DND-41 (cell line): ENCODE data around the gene ARHGEF17.

Experiments
- ATAC-seq: fragments of 200-7000 bp; cut with Tn5 transposase; 3 replicates; pipeline ENCODE4 v1.9.1; 2021; ENCODE audit warnings: low read depth; ENCODE audit not compliant: insufficient read depth
- DNase-seq: peaks from one replicate; pipeline ENCODE4 v3.0.0-alpha.2; 2020
- H2AFZ ChIP-seq: 2 replicates; pipeline ENCODE4 v1.6.0; 2012; ENCODE audit warnings: low read depth, low read length
- H3K27ac ChIP-seq: 2 replicates; pipeline ENCODE4 v1.5.1; 2012; ENCODE audit warnings: low read length, inconsistent platforms
- H3K27me3 ChIP-seq: fragments of 200-600 bp; sonication (generic); 2 replicates; pipeline ENCODE4 v1.6.0; 2012; ENCODE audit warnings: low read length, mild to moderate bottlenecking, inconsistent platforms; ENCODE audit not compliant: insufficient read depth, poor library complexity
- H3K36me3 ChIP-seq: 2 replicates; pipeline ENCODE4 v1.5.1; 2012; ENCODE audit warnings: low read length, inconsistent platforms; ENCODE audit not compliant: insufficient read depth
- H3K4me1 ChIP-seq: 2 replicates; pipeline ENCODE4 v1.5.1; 2012; ENCODE audit warnings: mild to moderate bottlenecking, low read length; ENCODE audit not compliant: insufficient read depth
- H3K4me2 ChIP-seq: 2 replicates; pipeline ENCODE4 v1.6.0; 2012; ENCODE audit warnings: mild to moderate bottlenecking, moderate library complexity, low read length, inconsistent platforms; ENCODE audit not compliant: insufficient read depth
- H3K4me3 ChIP-seq, 2 experiments: fragments of 200-600 bp in 1 of 2; shearing (Covaris generic) in 1 of 2; 2 replicates each; pipeline ENCODE4 v1.5.1; 2012 to 2016; ENCODE audit warnings: inconsistent platforms in 2 of 2, low read length in 2 of 2, mild to moderate bottlenecking in 2 of 2, low read depth in 1 of 2, moderate library complexity in 1 of 2
- H3K79me2 ChIP-seq: 2 replicates; pipeline ENCODE4 v1.6.0; 2012; ENCODE audit warnings: low read length, inconsistent platforms; ENCODE audit not compliant: insufficient read depth
- H3K9ac ChIP-seq: 2 replicates; pipeline ENCODE4 v1.6.0; 2012; ENCODE audit warnings: low read depth, mild to moderate bottlenecking, inconsistent platforms, low read length, moderate library complexity
- H3K9me3 ChIP-seq: 2 replicates; pipeline ENCODE4 v1.5.1; 2012; ENCODE audit warnings: low read length, moderate library complexity, mild to moderate bottlenecking, inconsistent platforms; ENCODE audit not compliant: insufficient read depth, severe bottlenecking
- H4K20me1 ChIP-seq: 2 replicates; pipeline ENCODE4 v1.6.0; 2012; ENCODE audit warnings: low read length; ENCODE audit not compliant: insufficient read depth
- EZH2 ChIP-seq: IDR thresholded peaks from 3 replicates; pipeline ENCODE4 v1.6.1; 2012; ENCODE audit warnings: borderline replicate concordance, low read depth, mild to moderate bottlenecking, moderate library complexity, low read length, inconsistent platforms; ENCODE audit not compliant: severe bottlenecking
- TF ChIP-seq, protein P1 (sequence below): IDR thresholded peaks from 2 replicates; pipeline ENCODE4 v1.5.1; 2012; ENCODE audit warnings: borderline replicate concordance, low read length, moderate library complexity, mild to moderate bottlenecking; ENCODE audit not compliant: poor library complexity, severe bottlenecking; ENCODE audit errors: extremely low read depth

The ARHGEF17 gene

DNA sequence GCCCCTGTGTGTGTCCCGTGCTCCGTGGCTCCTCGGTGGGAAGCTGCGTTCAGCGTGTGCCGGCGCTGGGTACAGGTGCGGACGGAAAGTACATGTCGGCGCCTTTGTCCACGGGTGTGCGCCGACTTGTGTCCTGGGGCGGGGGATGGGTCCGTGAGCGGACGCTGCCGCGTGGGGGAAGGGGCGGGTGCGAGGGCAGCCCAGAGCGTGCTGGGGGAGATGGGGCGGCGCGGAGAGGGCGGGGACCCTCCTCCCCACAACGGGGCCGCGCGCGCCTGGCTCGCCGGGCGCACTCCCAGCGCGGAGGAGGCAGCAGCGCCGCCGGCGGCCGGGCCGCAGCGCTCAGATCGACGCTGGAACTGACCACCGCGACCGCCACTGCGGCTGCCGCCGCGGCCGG, 34.6 kb downstream of the ARHGEF17 start:
- DNase-seq = no peak
- TF ChIP-seq EZH2 = no peak
- TF ChIP-seq, protein P1, sequence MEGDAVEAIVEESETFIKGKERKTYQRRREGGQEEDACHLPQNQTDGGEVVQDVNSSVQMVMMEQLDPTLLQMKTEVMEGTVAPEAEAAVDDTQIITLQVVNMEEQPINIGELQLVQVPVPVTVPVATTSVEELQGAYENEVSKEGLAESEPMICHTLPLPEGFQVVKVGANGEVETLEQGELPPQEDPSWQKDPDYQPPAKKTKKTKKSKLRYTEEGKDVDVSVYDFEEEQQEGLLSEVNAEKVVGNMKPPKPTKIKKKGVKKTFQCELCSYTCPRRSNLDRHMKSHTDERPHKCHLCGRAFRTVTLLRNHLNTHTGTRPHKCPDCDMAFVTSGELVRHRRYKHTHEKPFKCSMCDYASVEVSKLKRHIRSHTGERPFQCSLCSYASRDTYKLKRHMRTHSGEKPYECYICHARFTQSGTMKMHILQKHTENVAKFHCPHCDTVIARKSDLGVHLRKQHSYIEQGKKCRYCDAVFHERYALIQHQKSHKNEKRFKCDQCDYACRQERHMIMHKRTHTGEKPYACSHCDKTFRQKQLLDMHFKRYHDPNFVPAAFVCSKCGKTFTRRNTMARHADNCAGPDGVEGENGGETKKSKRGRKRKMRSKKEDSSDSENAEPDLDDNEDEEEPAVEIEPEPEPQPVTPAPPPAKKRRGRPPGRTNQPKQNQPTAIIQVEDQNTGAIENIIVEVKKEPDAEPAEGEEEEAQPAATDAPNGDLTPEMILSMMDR = no peak
- H2AFZ ChIP-seq = no peak overlapping the region

DNA sequence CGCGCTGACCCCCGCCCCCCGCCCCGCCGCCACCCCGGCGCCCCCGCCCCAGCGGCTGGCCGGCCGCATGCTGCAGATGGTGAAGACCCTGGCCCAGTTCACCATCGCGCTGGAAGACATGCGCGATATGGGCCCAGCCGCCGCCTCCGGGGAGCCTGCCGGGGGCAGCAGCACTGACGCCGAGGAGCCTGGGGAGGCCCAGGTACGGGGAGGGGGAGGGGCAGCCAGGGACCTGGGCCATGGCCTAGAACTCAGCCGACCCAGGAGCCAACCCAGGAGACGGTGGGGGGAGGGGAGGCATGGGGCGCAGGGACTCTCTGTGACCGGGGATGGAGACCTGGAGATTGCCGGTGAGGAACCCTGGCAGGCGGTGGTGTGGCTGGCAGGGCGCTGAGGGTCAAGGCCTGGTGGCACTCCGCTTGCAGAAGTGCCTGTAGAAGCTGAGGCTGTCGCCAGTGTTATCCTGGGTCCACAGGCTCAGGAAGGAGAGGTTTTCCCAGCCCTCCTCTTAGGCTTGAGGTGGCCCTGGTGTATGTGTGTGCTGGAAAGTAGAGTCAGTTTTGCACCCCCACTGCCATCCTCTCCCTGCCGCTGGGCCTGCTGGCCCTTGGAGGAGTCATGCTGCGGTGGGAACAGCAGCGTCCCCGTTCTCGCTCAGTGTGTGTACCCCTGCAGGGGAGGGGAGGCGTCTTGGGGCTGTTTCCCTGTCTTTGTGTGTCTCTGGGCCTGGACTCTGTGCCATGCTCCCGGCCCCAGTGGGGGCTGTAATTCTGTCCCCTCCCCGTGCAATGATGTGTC, 35.2 kb downstream of the ARHGEF17 start:
- Histone ChIP-seq H3K4me2 (no peak overlapping the region), H3K4me3 (no peak overlapping the region), H3K9me3 (no peaks in the 10 kb centered on the region), H3K9ac (no peak overlapping the region), H2AFZ (no peak overlapping the region), H4K20me1 (0 out of 2 replicates have a peak, but pooled peaks cover 5% of the 10 kb centered on the region), H3K27me3 (no peaks in the 10 kb centered on the region), H3K79me2 (no peaks in the 10 kb centered on the region), H3K4me1 (no peaks in the 10 kb centered on the region), H3K36me3 (no peaks in the 10 kb centered on the region), H3K27ac (no peak overlapping the region)
- no peak for DNase-seq
- TF ChIP-seq, protein P1 = no peak
- no peak for TF ChIP-seq EZH2
- ATAC-seq = no peak

More for the DNA sequence above, 34.6 kb downstream of the ARHGEF17 start:
- no peaks in the 10 kb centered on the region for H3K27me3 ChIP-seq
- H3K4me2 ChIP-seq = no peak overlapping the region
- no peaks in the 10 kb centered on the region for H3K36me3 ChIP-seq
- no peak overlapping the region for H3K27ac ChIP-seq
- H3K4me1 ChIP-seq = no peaks in the 10 kb centered on the region
- H4K20me1 ChIP-seq = 0 out of 2 replicates have a peak, but pooled peaks cover 5% of the 10 kb centered on the region
- no peak overlapping the region for H3K4me3 ChIP-seq
- no peaks in the 10 kb centered on the region for H3K79me2 ChIP-seq
- H3K9me3 ChIP-seq = no peaks in the 10 kb centered on the region
- no peak overlapping the region for H3K9ac ChIP-seq
- ATAC-seq = no peak

GRCh38 chr11:73344191-73344607, 36.1 kb downstream of the ARHGEF17 start:
- Histone ChIP-seq H3K27ac (no peak overlapping the region), H3K79me2 (no peaks in the 10 kb centered on the region), H3K36me3 (no peaks in the 10 kb centered on the region), H3K4me2 (no peak overlapping the region), H3K9me3 (no peaks in the 10 kb centered on the region), H3K27me3 (no peaks in the 10 kb centered on the region), H3K4me1 (no peaks in the 10 kb centered on the region), H2AFZ (no peak overlapping the region), H3K9ac (no peak overlapping the region), H4K20me1 (0 out of 2 replicates have a peak, but pooled peaks cover 5% of the 10 kb centered on the region), H3K4me3 (no peak overlapping the region)
- TF ChIP-seq, protein P1 = no peak
- TF ChIP-seq EZH2 = no peak
- ATAC-seq (no peak), DNase-seq (no peak)
